AG08395 (cell line): Measurements from ENCODE around the gene TSPAN4.

Experiments used
- DNase-seq: peaks from one replicate; pipeline ENCODE4 v3.0.0; 2012; ENCODE audit warnings: mixed read lengths, low spot score

TSPAN4 gene

GRCh38 chr11:850775-851763 is 8.4 kb downstream of the TSPAN4 start:
- no peak for DNase-seq

GRCh38 chr11:852762-853161 is 10.1 kb downstream of the TSPAN4 start:
- DNase-seq, result no peak

GRCh38 chr11:853682-854448 is 11.2 kb downstream of the TSPAN4 start:
- DNase-seq, result no peak

- DNase-seq, result no peak
These were observed 12.1 kb downstream of the TSPAN4 start for GRCh38 chr11:854601-855329.

GRCh38 chr11:855330-855674 is 12.7 kb downstream of the TSPAN4 start:
- no peak for DNase-seq

GRCh38 chr11:855796-856195 is 13.1 kb downstream of the TSPAN4 start:
- DNase-seq, result no peak

- DNase-seq, result no peak
These were observed 13.7 kb downstream of the TSPAN4 start for GRCh38 chr11:856397-856796.

- DNase-seq, result no peak
These were observed 15.6 kb downstream of the TSPAN4 start for GRCh38 chr11:858053-858761.

GRCh38 chr11:858762-859339 is 16.2 kb downstream of the TSPAN4 start:
- no peak for DNase-seq

GRCh38 chr11:859394-860131 is 16.9 kb downstream of the TSPAN4 start:
- peak; percentile 91 for DNase-seq

GRCh38 chr11:860234-861104 is 17.8 kb downstream of the TSPAN4 start:
- DNase-seq, result no peak

- no peak for DNase-seq
These were observed 18.4 kb downstream of the TSPAN4 start for GRCh38 chr11:861105-861479.

GRCh38 chr11:862081-862661 is 19.5 kb downstream of the TSPAN4 start:
- no peak for DNase-seq

GRCh38 chr11:862696-863022 is 20.0 kb downstream of the TSPAN4 start:
- no peak for DNase-seq

GRCh38 chr11:863023-863909 is 20.6 kb downstream of the TSPAN4 start:
- no peak for DNase-seq

- DNase-seq, result no peak
These were observed 21.5 kb downstream of the TSPAN4 start for GRCh38 chr11:863910-864827.

GRCh38 chr11:864898-865297 is 22.2 kb downstream of the TSPAN4 start:
- no peak for DNase-seq
